Measurements from ENCODE around the gene SLC16A13.
"Not testable (repeated sequence)": the region's sequence is repeated elsewhere in the genome, so short reads cannot be mapped to it uniquely, and the experiment has no call there.

The SLC16A13 gene, protein sequence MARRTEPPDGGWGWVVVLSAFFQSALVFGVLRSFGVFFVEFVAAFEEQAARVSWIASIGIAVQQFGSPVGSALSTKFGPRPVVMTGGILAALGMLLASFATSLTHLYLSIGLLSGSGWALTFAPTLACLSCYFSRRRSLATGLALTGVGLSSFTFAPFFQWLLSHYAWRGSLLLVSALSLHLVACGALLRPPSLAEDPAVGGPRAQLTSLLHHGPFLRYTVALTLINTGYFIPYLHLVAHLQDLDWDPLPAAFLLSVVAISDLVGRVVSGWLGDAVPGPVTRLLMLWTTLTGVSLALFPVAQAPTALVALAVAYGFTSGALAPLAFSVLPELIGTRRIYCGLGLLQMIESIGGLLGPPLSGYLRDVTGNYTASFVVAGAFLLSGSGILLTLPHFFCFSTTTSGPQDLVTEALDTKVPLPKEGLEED

DNA sequence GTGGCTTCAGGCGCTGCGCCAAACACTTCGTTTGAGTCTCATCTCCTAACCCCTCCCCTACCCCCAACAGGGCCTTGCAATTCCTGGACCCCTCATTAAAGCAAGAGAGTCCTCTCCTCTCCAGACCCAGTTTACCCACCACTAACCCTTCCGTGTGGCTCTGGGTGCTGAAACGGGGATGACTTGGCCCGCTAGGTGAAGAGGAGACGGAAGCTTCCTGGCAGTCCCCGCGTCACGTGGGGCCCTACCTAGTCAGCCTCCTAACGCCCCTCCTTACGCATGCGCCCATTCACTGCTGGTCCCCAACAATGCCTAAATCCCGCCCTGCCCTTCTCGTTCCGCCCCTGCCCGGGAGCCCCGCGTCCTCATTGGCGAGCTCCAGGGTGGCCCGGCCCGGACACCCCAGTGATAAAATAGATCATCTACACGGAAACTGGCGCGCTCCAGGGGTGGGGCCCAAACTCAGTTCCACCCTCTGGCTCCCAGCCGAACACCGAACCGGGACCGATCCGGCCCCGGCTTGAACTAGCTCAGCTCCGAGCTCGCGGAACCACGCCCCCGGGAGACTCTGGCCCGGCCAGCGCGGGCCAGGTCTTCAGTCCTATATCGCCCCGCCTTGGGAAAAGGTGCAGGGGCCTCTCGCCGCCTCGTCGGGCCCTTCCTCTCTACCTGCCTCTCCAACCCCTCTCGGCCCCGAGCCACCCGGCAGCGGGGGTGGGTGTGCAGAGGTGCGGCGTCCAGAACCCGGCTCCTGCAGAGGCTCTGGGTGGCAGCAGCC, at the start of gene SLC16A13:
SLC16A13 (plus strand) TSS at position 425 of the 778 bp plus-strand sequence. CDS start 368 bp downstream, outside the sequence.
- in situ Hi-C loops (cut with MboI; ENCODE audit: low pct_unique_long_range_greater_than_20kb, low sequenced_read_pairs, unreplicated experiment) = no loop called here
- TF ChIP-seq CTCF (IDR thresholded peaks at IDR 0.05; ENCODE audit: extremely low read depth, insufficient read depth, missing control alignments) = no peak
- DNase-seq (ENCODE audit: low spot score) = peak; percentile 99

GRCh38 chr17:6986676-6987075, 49.1 kb upstream of the SLC16A13 start:
- in situ Hi-C loops (cut with MboI; ENCODE audit: low pct_unique_long_range_greater_than_20kb, low sequenced_read_pairs, unreplicated experiment) = no loop called here
- no peak for DNase-seq (ENCODE audit: low spot score)
- TF ChIP-seq CTCF (IDR thresholded peaks at IDR 0.05; ENCODE audit: extremely low read depth, insufficient read depth, missing control alignments) = no peak

DNA sequence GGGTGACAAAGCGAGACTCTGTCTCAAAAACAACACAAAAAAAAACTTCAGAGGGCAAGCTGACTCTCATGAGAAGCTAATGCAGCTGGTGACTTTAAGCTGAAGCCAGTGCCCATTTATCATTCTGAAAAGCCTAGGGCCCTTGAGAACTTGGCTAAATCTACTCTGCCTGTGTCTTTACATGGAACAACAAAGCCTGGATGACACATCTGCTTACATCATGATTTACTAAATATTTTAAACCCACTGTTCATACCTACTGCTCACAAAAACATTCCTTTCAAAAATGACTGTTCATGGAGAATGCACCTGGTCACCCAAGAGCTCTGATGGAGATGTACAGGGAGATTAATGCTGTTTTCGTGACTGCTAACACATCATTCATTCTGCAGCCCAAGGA, 46.0 kb upstream of the SLC16A13 start:
- in situ Hi-C loops (cut with MboI; ENCODE audit: low pct_unique_long_range_greater_than_20kb, low sequenced_read_pairs, unreplicated experiment) = no loop called here
- no peak for DNase-seq (ENCODE audit: low spot score)
- no peak for TF ChIP-seq CTCF (IDR thresholded peaks at IDR 0.05; ENCODE audit: extremely low read depth, insufficient read depth, missing control alignments)

DNA sequence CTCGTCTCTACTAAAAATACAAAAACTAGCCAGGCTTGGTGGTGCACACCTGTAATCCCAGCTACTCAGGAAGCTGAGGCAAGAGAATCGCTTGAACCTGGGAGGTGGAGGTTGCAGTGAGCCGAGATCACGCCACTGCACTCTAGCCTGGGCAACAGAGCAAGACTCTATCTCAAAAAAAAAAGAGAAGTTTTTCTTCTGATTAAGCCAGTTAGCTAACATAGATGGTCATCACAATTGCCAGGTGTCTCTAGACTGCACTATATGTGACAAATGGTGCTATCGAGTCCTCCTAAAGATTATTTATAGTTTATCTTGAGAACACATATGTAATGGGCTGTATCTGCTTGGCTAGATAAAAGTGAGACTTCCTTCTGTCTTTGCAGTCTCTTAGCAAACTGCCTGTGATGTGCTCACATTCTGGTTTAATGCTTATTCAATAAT, 42.2 kb upstream of the SLC16A13 start:
- in situ Hi-C loops (cut with MboI; ENCODE audit: low pct_unique_long_range_greater_than_20kb, low sequenced_read_pairs, unreplicated experiment); DNase-seq (ENCODE audit: low spot score): not testable (repeated sequence)

DNA sequence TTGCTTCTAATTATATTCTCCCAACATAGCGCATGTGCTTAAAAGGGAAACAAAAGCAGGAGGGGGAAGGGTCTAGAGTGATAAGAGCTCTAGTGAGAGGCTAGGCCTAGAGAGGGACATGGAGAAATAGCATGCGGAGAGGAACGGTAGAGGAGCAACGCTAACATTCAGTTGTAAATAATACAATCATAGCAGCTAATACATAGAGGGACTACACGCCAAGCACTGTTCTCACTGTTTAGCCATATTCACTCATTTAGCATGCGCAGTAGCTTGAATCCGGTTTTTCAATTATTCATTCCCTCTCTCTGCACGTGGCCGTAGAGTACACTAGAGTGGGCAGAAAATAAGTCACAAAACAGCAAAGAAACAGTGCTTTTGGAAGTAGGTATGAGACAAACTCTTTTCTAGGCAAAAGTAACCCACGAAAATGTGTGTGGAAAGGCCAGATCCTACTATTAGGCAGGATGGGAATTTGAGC, 41.7 kb upstream of the SLC16A13 start:
- in situ Hi-C loops (cut with MboI; ENCODE audit: low pct_unique_long_range_greater_than_20kb, low sequenced_read_pairs, unreplicated experiment) = no loop called here
- DNase-seq (ENCODE audit: low spot score) = no peak
- TF ChIP-seq CTCF (IDR thresholded peaks at IDR 0.05; ENCODE audit: extremely low read depth, insufficient read depth, missing control alignments) = no peak

DNA sequence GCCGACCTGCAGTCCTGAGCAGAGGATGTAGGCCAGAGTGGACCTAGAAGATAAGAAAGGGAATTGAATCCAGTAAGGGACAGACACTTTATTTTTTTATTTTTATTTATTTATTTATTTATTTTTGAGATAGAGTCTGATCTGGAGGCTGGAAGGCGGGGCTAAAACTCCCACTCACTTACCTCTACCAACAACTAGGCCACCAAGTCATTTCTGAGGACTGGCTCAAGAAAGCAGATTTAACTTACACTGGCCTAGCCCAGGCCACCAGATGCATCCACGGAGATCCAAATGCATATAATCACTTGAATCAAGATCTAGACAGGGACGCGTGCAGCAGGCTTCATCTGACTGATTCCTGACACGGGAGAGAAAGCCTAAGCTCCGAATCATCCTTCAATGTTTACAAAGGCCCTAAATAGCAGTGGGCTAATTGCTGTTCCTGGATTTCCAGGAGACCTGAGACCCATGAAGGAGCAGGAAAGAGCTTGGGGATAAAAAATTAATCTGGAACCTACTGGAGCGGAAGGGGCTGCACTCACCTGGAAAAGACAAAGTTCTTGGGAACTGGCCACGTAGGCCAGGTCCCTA, 41.1 kb upstream of the SLC16A13 start:
- no peak for DNase-seq (ENCODE audit: low spot score)
- in situ Hi-C loops (cut with MboI; ENCODE audit: low pct_unique_long_range_greater_than_20kb, low sequenced_read_pairs, unreplicated experiment) = no loop called here
- no peak for TF ChIP-seq CTCF (IDR thresholded peaks at IDR 0.05; ENCODE audit: extremely low read depth, insufficient read depth, missing control alignments)
